PC-9 (cell line): Measurements from ENCODE around the gene BAIAP2L2. TPM values are rescaled to one million over a fixed set of nuclear protein-coding genes. Genes with fewer than 3 reads are reported as not detected.

Experiments used
- BruUV-seq: library from RNA; stranded (reverse); fragments of 400-500 nt; replicated peaks from 2 replicates; lab custom pipeline; 2021; lab: Mats Ljungman, UMichigan
- CTCF ChIA-PET: fragments of 300-600 bp; sonication (Branson Sonifier 250); formaldehyde crosslinking; loops from one replicate; lab custom pipeline; 2022; ENCODE audit warnings: antibody characterized with exemption; lab: Charles Lee
- POLR2A ChIA-PET: fragments of 300-600 bp; sonication (Branson Sonifier 250); formaldehyde crosslinking; loops from one replicate; lab custom pipeline; 2022; ENCODE audit warnings: antibody characterized with exemption; ENCODE audit not compliant: unreplicated experiment; lab: Charles Lee
- DNase-seq, 2 experiments: peaks; one replicate each; pipeline versions ENCODE4 v3.0.0 to v3.0.0-alpha.2; 2015 to 2022; ENCODE audit warnings: mixed read lengths in 1 of 2
- H2AFZ ChIP-seq: fragments of 200-600 bp; sonication (generic); 2 replicates; pipeline ENCODE4 v1.8.1; 2017; ENCODE audit warnings: antibody characterized with exemption
- H3F3A ChIP-seq: fragments of 200-600 bp; sonication (generic); 2 replicates; pipeline ENCODE4 v1.8.1; 2017; ENCODE audit warnings: antibody characterized with exemption, mild to moderate bottlenecking, low read depth; ENCODE audit not compliant: insufficient read depth
- H3K27ac ChIP-seq: fragments of 200-600 bp; sonication (generic); 2 replicates; pipeline ENCODE4 v1.6.1; 2016; ENCODE audit warnings: mixed run types
- H3K27me3 ChIP-seq: fragments of 200-600 bp; sonication (generic); 2 replicates; pipeline ENCODE4 v1.6.1; 2016; ENCODE audit warnings: low read depth, mixed run types; ENCODE audit not compliant: insufficient read depth
- H3K36me3 ChIP-seq: fragments of 200-600 bp; sonication (generic); 2 replicates; pipeline ENCODE4 v1.6.1; 2016; ENCODE audit warnings: low read depth, mixed run types
- H3K4me1 ChIP-seq: fragments of 200-600 bp; sonication (generic); replicated peaks from 2 replicates; pipeline ENCODE4 v1.6.1; 2016; ENCODE audit warnings: mixed run types; ENCODE audit not compliant: insufficient read depth
- H3K4me2 ChIP-seq: fragments of 200-600 bp; sonication (generic); 2 replicates; pipeline ENCODE4 v1.6.1; 2017; ENCODE audit warnings: mixed run types
- H3K4me3 ChIP-seq: fragments of 200-600 bp; sonication (generic); 2 replicates; pipeline ENCODE4 v1.6.1; 2016; ENCODE audit warnings: mixed run types
- H3K79me2 ChIP-seq: fragments of 200-600 bp; sonication (generic); 2 replicates; pipeline ENCODE4 v1.6.1; 2017; ENCODE audit warnings: low read depth, mixed run types
- H3K9me2 ChIP-seq: fragments of 200-600 bp; sonication (generic); 2 replicates; pipeline ENCODE4 v1.8.1; 2017; ENCODE audit warnings: mild to moderate bottlenecking; ENCODE audit not compliant: insufficient read depth
- H3K9me3 ChIP-seq: fragments of 200-600 bp; sonication (generic); 2 replicates; pipeline ENCODE4 v1.8.1; 2016; ENCODE audit warnings: low read depth; ENCODE audit not compliant: insufficient read depth
- H4K20me1 ChIP-seq: fragments of 200-600 bp; sonication (generic); 2 replicates; pipeline ENCODE4 v1.8.1; 2017; ENCODE audit not compliant: insufficient read depth
- CTCF ChIP-seq: fragments of 200-600 bp; sonication (generic); conservative IDR thresholded peaks from 2 replicates; pipeline ENCODE4 v1.6.1; 2017; ENCODE audit warnings: mixed run types, antibody characterized with exemption, mild to moderate bottlenecking, moderate library complexity
- EZH2 ChIP-seq: fragments of 200-600 bp; sonication (generic); IDR thresholded peaks from 2 replicates; pipeline ENCODE4 v1.8.0; 2017; ENCODE audit warnings: antibody characterized with exemption, low read depth
- intact Hi-C: fragments of 100-400 bp; cut with micrococcal nuclease; formaldehyde crosslinking; loops from one replicate; pipeline ENCODE4 v1.10.0; 2022; ENCODE audit not compliant: unreplicated experiment
- total RNA-seq: library from RNA; stranded (reverse); gene quantifications from 2 replicates; pipeline ENCODE4 v1.2.3, GENCODE V29; 2021

BAIAP2L2 gene
- total RNA-seq, 1 experiment from 2014 or later: 7.1 TPM

GRCh38 chr22:38126928-38127668 lies 16.6 kb upstream of the BAIAP2L2 start:
- DNase-seq: no peak
- no peaks in the 10 kb centered on the region for H3K27me3 ChIP-seq
- H3K9me2 ChIP-seq: no peaks in the 10 kb centered on the region
- H4K20me1 ChIP-seq: no peaks in the 10 kb centered on the region
- no TSS peak for BruUV-seq
- H3F3A ChIP-seq: 0 out of 2 replicates have a peak, but pooled peaks cover 11% of the 10 kb centered on the region
- no peaks in the 10 kb centered on the region for H3K36me3 ChIP-seq
- TF ChIP-seq CTCF (no peak), EZH2 (no peak)
- no peaks in the 10 kb centered on the region for H3K79me2 ChIP-seq
- intact Hi-C loops: no loop called here
- no peak overlapping the region for H3K4me3 ChIP-seq
- no peaks in the 10 kb centered on the region for H3K4me1 ChIP-seq
- no peaks in the 10 kb centered on the region for H3K9me3 ChIP-seq
- POLR2A ChIA-PET: no interaction called here
- H3K27ac ChIP-seq: no peak overlapping the region
- no peak overlapping the region for H2AFZ ChIP-seq
- no peak overlapping the region for H3K4me2 ChIP-seq
- CTCF ChIA-PET: no interaction called here

- TF ChIP-seq EZH2 (no peak), CTCF (no peak)
Measured at GRCh38 chr22:38125751-38126201, 15.3 kb upstream of the BAIAP2L2 start.

GRCh38 chr22:38125038-38125610 lies 14.6 kb upstream of the BAIAP2L2 start:
- Histone ChIP-seq H3K9me3 (no peaks in the 10 kb centered on the region), H3F3A (0 out of 2 replicates have a peak, but pooled peaks cover 11% of the 10 kb centered on the region), H3K79me2 (no peaks in the 10 kb centered on the region), H4K20me1 (no peaks in the 10 kb centered on the region), H3K4me1 (no peaks in the 10 kb centered on the region), H2AFZ (no peak overlapping the region), H3K36me3 (no peaks in the 10 kb centered on the region), H3K9me2 (no peaks in the 10 kb centered on the region), H3K27ac (no peak overlapping the region), H3K4me2 (no peak overlapping the region), H3K4me3 (no peak overlapping the region), H3K27me3 (no peaks in the 10 kb centered on the region)
- ChIA-PET POLR2A (no interaction called here), CTCF (no interaction called here)
- no TSS peak for BruUV-seq
- intact Hi-C loops: no loop called here
- no peak for DNase-seq
- TF ChIP-seq CTCF (no peak), EZH2 (no peak)

More at GRCh38 chr22:38125751-38126201, 15.3 kb upstream of the BAIAP2L2 start:
- no TSS peak for BruUV-seq
- H3K27ac ChIP-seq: no peak overlapping the region
- H3K9me3 ChIP-seq: no peaks in the 10 kb centered on the region
- no peaks in the 10 kb centered on the region for H3K9me2 ChIP-seq
- no peak overlapping the region for H3K4me3 ChIP-seq
- CTCF ChIA-PET: no interaction called here
- H3K4me2 ChIP-seq: no peak overlapping the region
- no peaks in the 10 kb centered on the region for H3K4me1 ChIP-seq
- 0 out of 2 replicates have a peak, but pooled peaks cover 11% of the 10 kb centered on the region for H3F3A ChIP-seq
- intact Hi-C loops: no loop called here
- no peaks in the 10 kb centered on the region for H4K20me1 ChIP-seq
- no peaks in the 10 kb centered on the region for H3K27me3 ChIP-seq
- H2AFZ ChIP-seq: no peak overlapping the region
- DNase-seq: no peak
- POLR2A ChIA-PET: no interaction called here
- H3K79me2 ChIP-seq: no peaks in the 10 kb centered on the region
- H3K36me3 ChIP-seq: no peaks in the 10 kb centered on the region
